GM12873 (cell line): ENCODE measurements around the gene ANKRD39.

Experiments
- CTCF ChIP-seq: IDR thresholded peaks from 2 replicates; pipeline ENCODE4 v1.5.1; 2012; ENCODE audit warnings: low read depth, mild to moderate bottlenecking, moderate library complexity, low read length, control low read depth; ENCODE audit not compliant: insufficient read depth; ENCODE audit errors: missing control alignments

Gene ANKRD39

GRCh38 chr2:96891591-96892333, 33.9 kb upstream of the ANKRD39 start:
- no peak for TF ChIP-seq CTCF

DNA sequence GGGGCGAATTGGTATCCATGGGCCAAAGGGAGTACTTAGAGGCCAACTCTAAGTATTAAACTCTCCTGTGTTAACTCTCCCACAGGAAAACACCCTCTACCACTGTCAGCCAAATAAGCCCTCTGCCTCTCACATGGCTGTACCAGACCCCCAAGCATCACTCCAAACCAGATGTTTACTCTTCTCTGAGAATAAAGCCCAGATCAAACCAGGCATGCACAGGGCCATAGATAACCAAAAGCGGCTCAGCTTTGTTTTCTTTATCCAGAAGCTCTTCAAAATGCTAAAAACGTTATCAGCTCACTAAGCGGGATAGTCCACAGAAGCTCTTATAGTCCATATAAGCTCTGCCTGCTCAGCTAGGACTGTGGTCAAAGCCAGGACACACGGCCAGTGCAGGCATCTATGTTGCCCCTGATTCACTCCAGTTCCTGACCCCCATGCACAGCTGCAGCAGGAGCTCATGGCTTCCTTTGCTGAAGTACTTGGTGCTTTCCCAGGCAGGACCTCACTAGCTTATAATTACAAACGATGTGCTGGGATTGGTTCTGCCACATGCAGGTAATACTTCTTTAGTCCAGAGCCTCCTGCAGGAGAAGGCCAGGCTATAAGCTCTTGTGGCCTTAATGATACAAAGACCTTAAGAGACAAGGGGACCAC, 33.0 kb upstream of the ANKRD39 start:
- no peak for TF ChIP-seq CTCF

GRCh38 chr2:96890252-96890651, 32.4 kb upstream of the ANKRD39 start:
- no peak for TF ChIP-seq CTCF

GRCh38 chr2:96888072-96889011, 30.5 kb upstream of the ANKRD39 start:
- no peak for TF ChIP-seq CTCF

GRCh38 chr2:96887493-96888012, 29.7 kb upstream of the ANKRD39 start:
- no peak for TF ChIP-seq CTCF

- no peak for TF ChIP-seq CTCF
Observed at GRCh38 chr2:96885432-96886347, 27.9 kb upstream of the ANKRD39 start.
